Stimulated activated naive CD8-positive, alpha-beta T cell treated with anti-CD3 and anti-CD28 coated beads, Interleukin-15, amount 100 ng/mL, for 72 hours (primary cell): ENCODE data around the gene NFATC2IP.
A peak's percentile ranks its signal among the peaks of the same experiment; 100 is the strongest.
"Not testable (repeated sequence)": the region's sequence is repeated elsewhere in the genome, so short reads cannot be mapped to it uniquely, and the experiment has no call there.

Source experiments
- ATAC-seq: fragments of 150-1000 bp; cut with Tn5 transposase; 2 replicates; pipeline ENCODE4 v1.10.0; 2021; ENCODE audit warnings: mild to moderate bottlenecking, moderate library complexity
- DNase-seq, 2 donors: peaks; one replicate each; pipeline ENCODE4 v3.0.0; 2021 to 2022
- H3K27ac Mint-ChIP-seq, 2 donors: one replicate each; pipeline ENCODE4 v1.8.0; 2022; ENCODE audit warnings: mild to moderate bottlenecking in 2 of 2, mixed read lengths in 2 of 2, moderate library complexity in 2 of 2
- H3K27me3 Mint-ChIP-seq: one replicate; pipeline ENCODE4 v1.8.0; 2022; ENCODE audit warnings: mixed read lengths
- H3K4me1 Mint-ChIP-seq: one replicate; pipeline ENCODE4 v1.8.0; 2022; ENCODE audit warnings: mild to moderate bottlenecking, mixed read lengths
- H3K4me3 Mint-ChIP-seq, 2 donors: one replicate each; pipeline ENCODE4 v1.8.0; 2022; ENCODE audit warnings: mild to moderate bottlenecking in 2 of 2, mixed read lengths in 2 of 2, moderate library complexity in 1 of 2
- H3K9me3 Mint-ChIP-seq, 2 donors: one replicate each; pipeline ENCODE4 v1.8.0; 2022; ENCODE audit warnings: mixed read lengths in 2 of 2

The NFATC2IP gene

DNA sequence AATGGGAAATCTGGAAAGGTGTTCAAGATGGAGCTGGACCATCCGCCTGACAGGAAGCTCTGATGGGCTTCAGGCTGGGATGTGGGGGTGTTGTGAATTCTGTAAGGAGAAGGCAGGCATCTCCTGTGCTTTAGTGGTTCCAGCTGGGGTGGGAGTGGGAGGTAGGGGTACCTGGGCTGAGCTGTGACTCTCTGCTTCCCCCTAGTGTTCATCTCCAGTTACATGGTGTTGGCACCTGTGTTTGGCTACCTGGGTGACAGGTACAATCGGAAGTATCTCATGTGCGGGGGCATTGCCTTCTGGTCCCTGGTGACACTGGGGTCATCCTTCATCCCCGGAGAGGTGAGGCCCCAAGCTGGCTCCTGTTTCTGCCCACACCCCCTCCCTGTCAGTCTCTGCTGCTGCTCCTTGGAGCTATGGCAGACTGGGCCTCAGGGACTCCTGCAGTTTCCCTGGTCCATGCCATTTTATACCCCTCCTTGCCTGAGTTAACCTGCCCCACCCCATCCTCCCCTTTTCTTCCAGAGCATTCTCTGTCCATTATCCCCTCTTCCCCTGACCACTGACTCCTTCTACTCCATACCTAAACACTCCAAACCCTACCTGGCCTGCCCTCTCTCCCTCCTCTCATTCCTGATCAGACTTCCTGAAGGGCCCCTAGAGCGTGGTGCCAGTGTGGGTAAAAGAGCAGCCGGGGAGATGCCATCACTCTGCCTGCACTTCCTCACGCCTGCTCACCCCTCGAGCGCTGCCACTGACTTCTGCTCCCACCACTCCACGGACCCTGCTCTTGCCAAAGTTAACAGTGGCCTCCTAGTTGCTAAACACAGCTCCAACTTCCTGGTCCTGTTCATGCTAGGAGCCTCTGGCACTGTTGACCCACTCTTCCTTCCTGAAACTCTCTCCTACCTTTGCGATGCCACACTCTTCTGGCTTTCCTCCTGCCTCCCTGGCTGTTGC is 27.2 kb downstream of the NFATC2IP start:
- DNase-seq = no peak
- Mint-ChIP-seq H3K9me3 (peaks cover 6 to 11% of the 10 kb centered on the region in 2 donors), H3K4me1 (peaks cover 58% of the 10 kb centered on the region), H3K27me3 (no peaks in the 10 kb centered on the region), H3K4me3 (no peak overlapping the region), H3K27ac (peak overlapping the region in 1 of 2 donors; percentile 4)
- no peak for ATAC-seq

DNA sequence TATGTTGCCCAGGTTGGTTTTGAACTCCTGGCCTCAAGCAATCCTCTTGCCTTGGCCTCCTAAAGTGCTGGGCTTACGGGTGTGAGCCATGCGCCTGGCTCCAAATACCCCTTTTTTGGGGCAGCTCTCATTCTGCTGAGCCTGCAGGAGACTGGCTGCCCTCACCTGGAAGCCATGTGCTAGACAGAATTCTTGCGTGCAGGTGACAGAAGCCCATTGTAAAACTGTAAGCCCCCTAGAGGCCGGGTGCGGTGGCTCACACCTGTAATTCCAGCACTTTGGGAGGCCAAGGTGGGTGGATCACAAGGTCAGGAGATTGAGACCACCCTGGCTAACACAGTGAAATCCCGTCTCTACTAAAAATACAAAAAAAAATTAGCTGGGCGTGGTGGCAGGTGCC is 29.6 kb downstream of the NFATC2IP start:
- peak overlapping the region in 1 of 2 donors; percentile 61 for H3K27ac Mint-ChIP-seq
- peaks cover 6 to 11% of the 10 kb centered on the region in 2 donors for H3K9me3 Mint-ChIP-seq
- H3K4me3 Mint-ChIP-seq, H3K27me3 Mint-ChIP-seq, ATAC-seq, DNase-seq: not testable (repeated sequence)
- peaks cover 59% of the 10 kb centered on the region for H3K4me1 Mint-ChIP-seq

DNA sequence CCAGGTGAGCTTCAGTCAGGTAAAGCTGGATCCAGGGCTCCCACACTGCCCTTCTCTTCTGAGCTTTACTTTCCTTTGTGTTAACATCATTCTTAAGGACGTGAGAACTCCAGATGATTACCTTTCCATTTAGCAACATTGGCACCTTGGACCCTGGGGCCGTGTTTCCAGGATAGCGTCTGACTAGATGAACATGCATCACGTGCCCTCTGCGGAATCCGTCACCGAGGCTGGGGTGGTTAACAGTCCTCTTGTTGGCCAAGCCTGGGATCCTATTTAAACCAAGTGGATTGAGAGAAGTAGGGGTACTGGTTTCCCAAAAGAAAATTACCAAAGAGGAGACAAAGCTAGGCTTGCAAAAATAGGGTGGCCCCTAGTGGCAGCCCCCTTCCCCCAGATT is 30.2 kb downstream of the NFATC2IP start:
- Mint-ChIP-seq H3K4me1 (peaks cover 59% of the 10 kb centered on the region), H3K4me3 (no peak overlapping the region), H3K27ac (no peak overlapping the region), H3K27me3 (no peaks in the 10 kb centered on the region), H3K9me3 (peaks cover 6 to 11% of the 10 kb centered on the region in 2 donors)
- DNase-seq = no peak
- no peak for ATAC-seq

DNA sequence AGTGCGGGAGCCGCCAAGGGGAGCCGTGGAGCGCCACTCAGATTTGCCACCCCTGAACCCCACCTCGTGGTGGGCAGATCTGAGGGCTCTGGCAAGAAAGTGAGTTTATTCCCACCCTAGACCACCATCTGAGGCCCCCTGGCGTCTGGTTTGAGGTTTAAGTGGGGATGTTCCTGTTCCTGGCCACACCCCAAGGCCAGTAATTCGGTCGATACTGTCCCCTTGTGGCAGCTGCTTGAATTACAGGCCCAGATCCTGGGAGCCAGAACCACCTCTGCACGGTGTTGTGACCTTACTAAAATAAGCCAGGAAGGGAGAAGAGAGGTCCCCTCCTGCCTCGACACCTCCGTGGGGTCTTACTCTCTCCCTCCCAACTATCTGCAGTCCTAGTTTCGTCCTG is 30.8 kb downstream of the NFATC2IP start:
- Mint-ChIP-seq H3K27me3 (no peaks in the 10 kb centered on the region), H3K4me3 (no peak overlapping the region), H3K4me1 (peaks cover 54% of the 10 kb centered on the region), H3K9me3 (peaks cover 6 to 11% of the 10 kb centered on the region in 2 donors), H3K27ac (no peak overlapping the region)
- DNase-seq (peak in 1 of 2 donors; percentile 56), ATAC-seq (no peak)

DNA sequence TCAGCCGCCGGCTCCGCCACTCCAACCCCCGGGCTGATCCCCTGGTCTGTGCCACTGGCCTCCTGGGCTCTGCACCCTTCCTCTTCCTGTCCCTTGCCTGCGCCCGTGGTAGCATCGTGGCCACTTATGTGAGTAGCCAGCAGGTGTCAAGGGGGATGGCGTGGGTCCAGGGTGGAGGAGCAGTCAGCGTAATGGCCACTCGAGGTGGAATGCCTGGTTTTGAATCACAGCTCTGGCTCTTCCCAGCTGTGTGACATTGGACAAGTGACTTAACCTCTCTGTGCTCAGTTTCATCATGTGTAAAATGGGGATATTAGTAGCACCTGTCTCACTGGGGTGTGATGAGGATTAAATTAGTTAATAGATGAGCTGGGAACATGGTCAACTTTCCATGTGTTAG is 31.7 kb downstream of the NFATC2IP start:
- peaks cover 11 to 17% of the 10 kb centered on the region in 2 donors for H3K9me3 Mint-ChIP-seq
- H3K4me1 Mint-ChIP-seq = peaks cover 54% of the 10 kb centered on the region
- no peak overlapping the region for H3K27ac Mint-ChIP-seq
- ATAC-seq (no peak), DNase-seq (no peak)
- H3K27me3 Mint-ChIP-seq = no peaks in the 10 kb centered on the region
- H3K4me3 Mint-ChIP-seq = no peak overlapping the region

DNA sequence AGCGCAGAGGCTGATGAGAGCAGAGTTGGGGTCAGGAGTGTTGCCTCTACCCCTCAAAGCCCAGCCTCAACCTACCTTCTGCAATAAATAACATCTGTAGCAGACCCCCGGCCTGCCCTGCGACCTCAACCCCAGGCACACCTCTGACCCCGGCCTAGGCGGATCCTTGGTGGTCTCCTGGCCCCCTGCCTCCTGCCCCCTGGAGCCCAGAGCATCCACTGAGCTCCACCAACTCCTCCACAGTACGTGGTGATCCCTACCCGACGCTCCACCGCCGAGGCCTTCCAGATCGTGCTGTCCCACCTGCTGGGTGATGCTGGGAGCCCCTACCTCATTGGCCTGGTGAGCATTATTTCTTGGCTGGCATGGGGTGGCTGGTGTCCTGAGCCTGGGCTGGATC is 32.2 kb downstream of the NFATC2IP start:
- Mint-ChIP-seq H3K4me1 (peaks cover 54% of the 10 kb centered on the region), H3K9me3 (peaks cover 15 to 22% of the 10 kb centered on the region in 2 donors), H3K4me3 (no peak overlapping the region), H3K27ac (no peak overlapping the region), H3K27me3 (no peaks in the 10 kb centered on the region)
- no peak for DNase-seq
- no peak for ATAC-seq

DNA sequence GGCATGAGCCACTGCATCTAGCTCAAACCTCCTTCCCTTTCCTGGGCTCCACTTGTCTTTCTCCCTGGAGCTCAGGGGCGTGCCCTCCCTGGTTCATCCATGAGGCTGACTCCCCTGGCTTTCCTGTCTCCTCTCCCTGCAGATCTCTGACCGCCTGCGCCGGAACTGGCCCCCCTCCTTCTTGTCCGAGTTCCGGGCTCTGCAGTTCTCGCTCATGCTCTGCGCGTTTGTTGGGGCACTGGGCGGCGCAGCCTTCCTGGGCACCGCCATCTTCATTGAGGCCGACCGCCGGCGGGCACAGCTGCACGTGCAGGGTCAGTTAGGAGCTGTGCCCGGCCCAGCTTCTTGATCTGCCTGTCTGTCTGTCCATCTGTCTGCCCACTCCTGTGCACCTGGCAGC is 32.9 kb downstream of the NFATC2IP start:
- Mint-ChIP-seq H3K27me3 (no peaks in the 10 kb centered on the region), H3K4me3 (peak overlapping the region; percentile 16 to 80), H3K9me3 (peaks cover 15 to 22% of the 10 kb centered on the region in 2 donors), H3K4me1 (peaks cover 54% of the 10 kb centered on the region), H3K27ac (peak overlapping the region in 1 of 2 donors; percentile 21)
- DNase-seq (no peak), ATAC-seq (no peak)

DNA sequence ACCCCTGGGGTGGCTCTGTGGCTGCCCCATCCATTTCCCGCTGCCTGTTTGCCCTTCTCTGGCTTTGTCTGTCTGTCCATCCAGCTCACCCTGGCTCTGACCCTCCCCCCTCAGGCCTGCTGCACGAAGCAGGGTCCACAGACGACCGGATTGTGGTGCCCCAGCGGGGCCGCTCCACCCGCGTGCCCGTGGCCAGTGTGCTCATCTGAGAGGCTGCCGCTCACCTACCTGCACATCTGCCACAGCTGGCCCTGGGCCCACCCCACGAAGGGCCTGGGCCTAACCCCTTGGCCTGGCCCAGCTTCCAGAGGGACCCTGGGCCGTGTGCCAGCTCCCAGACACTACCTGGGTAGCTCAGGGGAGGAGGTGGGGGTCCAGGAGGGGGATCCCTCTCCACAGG is 33.4 kb downstream of the NFATC2IP start:
- no peak for DNase-seq
- Mint-ChIP-seq H3K4me1 (peaks cover 58% of the 10 kb centered on the region), H3K4me3 (peak overlapping the region; percentile 79 to 80), H3K9me3 (peaks cover 15 to 22% of the 10 kb centered on the region in 2 donors), H3K27me3 (no peaks in the 10 kb centered on the region), H3K27ac (peak overlapping the region; percentile 15 to 92)
- peak; percentile 1 for ATAC-seq

DNA sequence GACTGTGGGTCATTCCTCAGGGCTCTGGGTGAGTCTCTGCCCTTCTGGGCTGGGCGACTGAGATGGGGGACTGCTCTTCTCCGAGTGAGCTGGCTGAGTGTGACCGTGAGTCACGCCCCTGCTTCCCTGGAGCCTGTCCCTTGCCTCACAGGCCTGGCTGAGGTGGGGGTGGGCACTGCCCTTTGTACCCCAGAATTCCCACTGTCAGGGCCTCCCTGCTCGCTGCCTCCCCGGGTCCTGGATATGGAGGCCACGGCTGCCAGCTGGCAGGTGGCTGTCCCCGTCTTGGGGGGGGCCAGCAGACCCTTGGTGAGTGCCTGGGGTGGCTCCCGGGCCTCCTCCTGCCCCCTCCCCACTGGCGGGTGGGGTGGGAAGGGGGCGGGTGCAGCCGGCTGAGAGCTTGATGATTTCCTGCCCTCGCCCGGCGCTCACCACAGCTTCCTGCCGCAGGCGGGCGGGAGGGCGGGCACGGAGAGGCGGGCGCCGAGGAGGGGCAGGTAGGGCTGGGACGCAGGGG is 33.9 kb downstream of the NFATC2IP start, which contains the start of gene LAT:
LAT (plus strand) TSS at position 434 of the 517 bp plus-strand sequence. CDS start 366 bp downstream, outside the sequence.
- Mint-ChIP-seq H3K4me3 (peak within 1 kb of the TSS; percentile 99 to 100), H3K9me3 (peaks cover 15 to 22% of the 10 kb centered on the region in 2 donors), H3K27me3 (no peaks in the 10 kb centered on the region), H3K27ac (peak within 1 kb of the TSS; percentile 94 to 95), H3K4me1 (peaks cover 64% of the 10 kb centered on the region)
- DNase-seq = peak; percentile 54 to 75
- ATAC-seq = peak; percentile 79

DNA sequence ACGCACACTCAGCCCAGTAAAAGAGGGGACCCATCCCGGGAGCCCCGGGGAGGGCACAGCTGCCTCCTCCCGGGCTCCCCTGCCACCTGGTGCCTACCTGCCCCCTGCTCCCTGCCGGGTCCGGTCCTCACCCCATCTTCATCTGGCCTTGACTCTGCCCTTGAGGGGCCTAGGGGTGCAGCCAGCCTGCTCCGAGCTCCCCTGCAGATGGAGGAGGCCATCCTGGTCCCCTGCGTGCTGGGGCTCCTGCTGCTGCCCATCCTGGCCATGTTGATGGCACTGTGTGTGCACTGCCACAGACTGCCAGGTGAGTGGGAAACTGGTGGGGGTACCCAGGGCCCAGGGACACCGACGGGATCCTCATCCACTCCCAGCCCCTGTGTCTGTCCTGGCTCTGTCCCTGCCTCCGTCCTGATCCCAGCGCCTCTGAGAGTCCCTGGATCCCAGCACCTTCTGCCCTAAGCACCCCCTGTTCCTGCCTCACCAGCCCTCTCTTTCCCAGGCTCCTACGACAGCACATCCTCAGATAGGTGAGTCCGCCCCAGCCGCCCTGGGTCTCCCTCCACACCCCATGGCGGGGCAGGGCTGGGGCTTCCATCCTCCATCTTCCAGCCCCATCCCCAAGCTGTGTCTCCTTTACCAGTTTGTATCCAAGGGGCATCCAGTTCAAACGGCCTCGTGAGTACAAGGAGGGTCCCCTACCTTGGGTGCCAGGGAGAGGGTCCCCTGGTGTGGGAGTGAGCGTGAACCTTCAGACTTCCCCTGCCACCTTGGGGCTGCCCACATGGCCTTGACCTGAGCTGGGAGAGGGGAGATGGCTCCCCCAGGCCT is 34.7 kb downstream of the NFATC2IP start:
- H3K4me1 Mint-ChIP-seq = peaks cover 71% of the 10 kb centered on the region
- H3K4me3 Mint-ChIP-seq = peak overlapping the region; percentile 99 to 100
- DNase-seq (peak in 1 of 2 donors; percentile 45), ATAC-seq (peak; percentile 51)
- peak overlapping the region; percentile 94 to 95 for H3K27ac Mint-ChIP-seq
- peaks cover 15 to 22% of the 10 kb centered on the region in 2 donors for H3K9me3 Mint-ChIP-seq
- no peaks in the 10 kb centered on the region for H3K27me3 Mint-ChIP-seq

DNA sequence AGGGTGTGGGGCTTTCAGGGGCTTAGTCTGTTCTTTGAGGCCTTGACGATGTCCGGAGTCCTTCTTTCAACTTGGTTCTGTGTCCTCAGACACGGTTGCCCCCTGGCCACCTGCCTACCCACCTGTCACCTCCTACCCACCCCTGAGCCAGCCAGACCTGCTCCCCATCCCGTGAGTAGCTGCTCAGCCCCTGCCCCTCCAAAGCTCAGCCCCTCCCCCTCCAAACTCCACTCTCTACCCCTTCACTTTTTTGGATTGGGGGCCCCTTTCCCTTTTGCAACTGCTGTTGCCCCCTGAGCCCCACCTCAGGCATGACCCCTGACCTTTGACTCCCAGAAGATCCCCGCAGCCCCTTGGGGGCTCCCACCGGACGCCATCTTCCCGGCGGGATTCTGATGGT is 35.3 kb downstream of the NFATC2IP start:
- peak overlapping the region; percentile 99 to 100 for H3K4me3 Mint-ChIP-seq

DNA sequence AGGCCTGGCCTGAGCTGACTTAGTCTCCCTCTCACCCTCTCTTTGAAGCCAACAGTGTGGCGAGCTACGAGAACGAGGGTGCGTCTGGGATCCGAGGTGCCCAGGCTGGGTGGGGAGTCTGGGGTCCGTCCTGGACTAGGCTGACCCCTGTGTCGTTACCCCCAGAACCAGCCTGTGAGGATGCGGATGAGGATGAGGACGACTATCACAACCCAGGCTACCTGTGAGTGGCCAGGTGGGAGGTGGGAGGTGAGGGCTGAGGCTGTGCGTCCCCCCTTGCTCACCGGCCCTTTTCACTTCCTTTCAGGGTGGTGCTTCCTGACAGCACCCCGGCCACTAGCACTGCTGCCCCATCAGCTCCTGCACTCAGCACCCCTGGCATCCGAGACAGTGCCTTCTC is 35.8 kb downstream of the NFATC2IP start:
- ATAC-seq (no peak), DNase-seq (no peak)
- Mint-ChIP-seq H3K27ac (peak overlapping the region; percentile 94 to 95), H3K4me1 (peaks cover 81% of the 10 kb centered on the region), H3K9me3 (peaks cover 15 to 21% of the 10 kb centered on the region in 2 donors), H3K4me3 (peak overlapping the region; percentile 99 to 100), H3K27me3 (no peaks in the 10 kb centered on the region)

More for the DNA sequence above, 35.3 kb downstream of the NFATC2IP start:
- Mint-ChIP-seq H3K27me3 (no peaks in the 10 kb centered on the region), H3K9me3 (peaks cover 15 to 22% of the 10 kb centered on the region in 2 donors), H3K27ac (peak overlapping the region; percentile 94 to 95), H3K4me1 (peaks cover 77% of the 10 kb centered on the region)
- no peak for ATAC-seq
- DNase-seq = no peak

DNA sequence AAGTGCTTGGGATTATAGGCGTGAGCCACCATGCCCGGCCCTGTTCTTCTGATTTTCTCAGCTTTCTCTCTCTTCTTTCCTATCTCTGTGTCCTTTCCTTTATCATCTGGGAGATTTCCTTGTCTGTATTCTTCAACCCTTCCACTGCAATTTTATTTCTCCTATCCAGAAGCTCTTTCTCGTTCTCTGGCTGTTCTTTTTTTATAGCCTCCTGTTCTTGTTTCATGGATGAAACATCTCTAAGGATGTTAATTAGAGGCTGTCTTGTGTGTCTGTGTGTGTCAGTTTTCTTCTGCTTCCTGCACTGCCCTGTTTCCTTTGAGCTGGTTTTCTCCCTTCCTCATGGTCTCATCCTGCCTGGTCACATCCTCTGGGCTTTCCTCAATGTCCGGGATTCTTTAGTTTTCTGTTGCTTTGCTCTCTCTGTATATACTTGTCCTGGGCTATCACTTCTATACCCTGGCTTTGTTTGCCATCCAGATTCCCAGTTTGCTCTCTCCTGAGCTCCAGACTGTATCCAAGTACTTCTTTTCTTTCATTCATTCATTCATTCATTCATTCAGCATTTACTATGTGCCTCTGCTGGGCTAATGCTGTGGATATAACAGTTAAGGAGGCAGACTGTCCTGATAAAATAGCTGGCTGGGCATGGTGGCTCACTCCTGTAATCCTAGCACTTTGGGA is 36.6 kb downstream of the NFATC2IP start:
- DNase-seq (no peak), ATAC-seq (no peak)
- Mint-ChIP-seq H3K27me3 (no peaks in the 10 kb centered on the region), H3K9me3 (peaks cover 9 to 12% of the 10 kb centered on the region in 2 donors), H3K27ac (peak overlapping the region; percentile 69 to 81), H3K4me1 (peaks cover 78% of the 10 kb centered on the region), H3K4me3 (peak overlapping the region; percentile 99 to 100)

DNA sequence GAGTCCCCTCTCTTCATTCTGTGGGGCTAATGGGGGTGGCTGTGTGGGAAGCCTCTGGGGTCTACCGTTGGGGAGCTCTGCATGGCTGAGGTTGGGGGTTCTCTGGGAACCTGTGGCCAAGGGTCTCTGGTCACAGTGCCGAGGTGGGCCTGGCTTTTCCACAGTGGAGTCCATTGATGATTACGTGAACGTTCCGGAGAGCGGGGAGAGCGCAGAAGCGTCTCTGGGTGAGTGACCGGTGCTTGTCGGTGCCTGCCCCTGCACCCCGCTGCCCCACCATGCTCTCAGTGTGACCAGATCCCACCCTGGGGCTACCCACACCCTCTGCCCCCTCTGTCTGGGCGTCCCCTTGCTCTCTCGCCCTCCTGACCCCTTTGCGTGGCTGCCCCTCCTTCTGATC is 38.6 kb downstream of the NFATC2IP start:
- Mint-ChIP-seq H3K4me1 (peaks cover 63% of the 10 kb centered on the region), H3K27ac (peak overlapping the region; percentile 84 to 93), H3K27me3 (no peaks in the 10 kb centered on the region), H3K4me3 (peak overlapping the region; percentile 99 to 100), H3K9me3 (peaks cover 9 to 12% of the 10 kb centered on the region in 2 donors)
- no peak for ATAC-seq
- DNase-seq = no peak
